ENCODE results near the gene PID1. TPM values are rescaled to one million over a fixed set of nuclear protein-coding genes. Genes with fewer than 3 reads are reported as not detected.

PID1 gene
- total RNA-seq, 1 donor from 2014 or later: 5.3 TPM

DNA sequence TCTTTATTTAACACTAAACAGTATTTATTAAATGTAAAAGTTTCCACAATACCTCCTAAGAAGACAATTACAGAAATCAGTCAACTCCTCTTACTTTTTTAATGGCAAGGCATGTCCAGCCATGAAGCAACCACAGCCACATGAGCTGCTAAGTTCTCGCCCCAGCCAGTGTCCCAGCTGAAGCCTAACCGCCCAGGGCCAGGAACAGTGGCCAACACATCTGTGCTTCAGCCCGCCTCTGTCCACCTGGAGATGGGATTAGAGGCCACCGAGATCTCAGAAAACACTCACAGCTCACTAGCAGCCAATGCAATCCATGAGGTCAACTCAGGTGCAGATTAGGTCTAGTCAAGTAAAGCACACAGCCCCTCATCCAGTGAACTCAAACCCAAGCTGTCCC is 40.2 kb downstream of the PID1 start:
- TF ChIP-seq, protein P1, sequence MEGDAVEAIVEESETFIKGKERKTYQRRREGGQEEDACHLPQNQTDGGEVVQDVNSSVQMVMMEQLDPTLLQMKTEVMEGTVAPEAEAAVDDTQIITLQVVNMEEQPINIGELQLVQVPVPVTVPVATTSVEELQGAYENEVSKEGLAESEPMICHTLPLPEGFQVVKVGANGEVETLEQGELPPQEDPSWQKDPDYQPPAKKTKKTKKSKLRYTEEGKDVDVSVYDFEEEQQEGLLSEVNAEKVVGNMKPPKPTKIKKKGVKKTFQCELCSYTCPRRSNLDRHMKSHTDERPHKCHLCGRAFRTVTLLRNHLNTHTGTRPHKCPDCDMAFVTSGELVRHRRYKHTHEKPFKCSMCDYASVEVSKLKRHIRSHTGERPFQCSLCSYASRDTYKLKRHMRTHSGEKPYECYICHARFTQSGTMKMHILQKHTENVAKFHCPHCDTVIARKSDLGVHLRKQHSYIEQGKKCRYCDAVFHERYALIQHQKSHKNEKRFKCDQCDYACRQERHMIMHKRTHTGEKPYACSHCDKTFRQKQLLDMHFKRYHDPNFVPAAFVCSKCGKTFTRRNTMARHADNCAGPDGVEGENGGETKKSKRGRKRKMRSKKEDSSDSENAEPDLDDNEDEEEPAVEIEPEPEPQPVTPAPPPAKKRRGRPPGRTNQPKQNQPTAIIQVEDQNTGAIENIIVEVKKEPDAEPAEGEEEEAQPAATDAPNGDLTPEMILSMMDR (IDR thresholded peaks at IDR 0.05; ENCODE audit: partially characterized antibody, unreplicated experiment): no peak
- Mint-ChIP-seq H3K27ac (ENCODE audit: unreplicated experiment) (no peak overlapping the region), H3K36me3 (ENCODE audit: unreplicated experiment) (no peaks in the 10 kb centered on the region), H3K9me3 (ENCODE audit: unreplicated experiment) (no peaks in the 10 kb centered on the region), H3K4me3 (ENCODE audit: unreplicated experiment) (no peak overlapping the region), H3K27me3 (ENCODE audit: unreplicated experiment) (no peaks in the 10 kb centered on the region), H3K4me1 (ENCODE audit: low read depth, unreplicated experiment) (no peaks in the 10 kb centered on the region)
- DNase-seq: no peak

DNA sequence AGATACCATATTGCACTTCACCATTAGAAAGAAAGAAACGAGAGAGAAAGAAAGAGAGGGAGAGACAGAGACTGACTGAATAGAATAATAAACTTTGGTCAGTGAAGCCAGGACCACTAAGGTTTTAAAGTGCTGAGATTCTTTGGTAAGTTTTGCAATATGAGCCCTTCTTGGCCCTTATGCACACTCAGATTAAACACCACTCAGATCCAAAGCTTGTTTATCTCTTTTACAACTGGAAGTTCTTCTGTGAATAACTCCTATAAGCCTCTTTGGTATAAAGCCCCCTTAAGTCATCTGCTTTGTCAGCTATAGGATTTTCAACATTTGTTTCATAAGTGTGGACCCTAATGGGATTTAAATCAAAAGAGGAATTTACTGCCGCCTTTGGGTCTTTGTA is 40.8 kb downstream of the PID1 start:
- TF ChIP-seq, protein P1 (IDR thresholded peaks at IDR 0.05; ENCODE audit: partially characterized antibody, unreplicated experiment): no peak
- no peaks in the 10 kb centered on the region for H3K9me3 Mint-ChIP-seq (ENCODE audit: unreplicated experiment)

DNA sequence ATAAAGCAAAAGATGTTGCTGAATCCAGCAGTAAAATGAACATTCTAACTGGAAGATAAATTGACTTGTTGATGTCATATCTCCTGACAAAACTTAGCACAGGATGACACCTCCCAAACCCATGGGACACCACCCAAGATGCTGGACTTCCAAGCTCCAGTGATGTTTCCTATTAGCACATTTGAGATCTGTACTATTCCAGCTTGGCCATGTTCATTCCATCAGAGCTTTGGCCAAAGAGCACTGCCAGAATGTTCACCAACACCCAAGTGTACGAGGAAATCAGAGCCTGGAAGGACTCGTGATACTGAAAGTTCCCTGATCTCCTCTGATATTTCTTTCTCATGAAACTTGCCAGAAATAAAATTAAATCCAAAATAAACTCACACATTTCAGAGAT is 44.7 kb downstream of the PID1 start:
- no peak for DNase-seq
- no peaks in the 10 kb centered on the region for H3K4me1 Mint-ChIP-seq (ENCODE audit: low read depth, unreplicated experiment)
- no peak overlapping the region for H3K4me3 Mint-ChIP-seq (ENCODE audit: unreplicated experiment)
- H3K36me3 Mint-ChIP-seq (ENCODE audit: unreplicated experiment): no peaks in the 10 kb centered on the region
- H3K27me3 Mint-ChIP-seq (ENCODE audit: unreplicated experiment): peaks cover 2% of the 10 kb centered on the region
- TF ChIP-seq, protein P1 (IDR thresholded peaks at IDR 0.05; ENCODE audit: partially characterized antibody, unreplicated experiment): no peak
- no peak overlapping the region for H3K27ac Mint-ChIP-seq (ENCODE audit: unreplicated experiment)
- H3K9me3 Mint-ChIP-seq (ENCODE audit: unreplicated experiment): peaks cover 2% of the 10 kb centered on the region

More for the DNA sequence above, 40.8 kb downstream of the PID1 start:
- Mint-ChIP-seq H3K36me3 (ENCODE audit: unreplicated experiment) (no peaks in the 10 kb centered on the region), H3K27me3 (ENCODE audit: unreplicated experiment) (no peaks in the 10 kb centered on the region), H3K27ac (ENCODE audit: unreplicated experiment) (no peak overlapping the region), H3K4me3 (ENCODE audit: unreplicated experiment) (no peak overlapping the region), H3K4me1 (ENCODE audit: low read depth, unreplicated experiment) (no peaks in the 10 kb centered on the region)
- no peak for DNase-seq

DNA sequence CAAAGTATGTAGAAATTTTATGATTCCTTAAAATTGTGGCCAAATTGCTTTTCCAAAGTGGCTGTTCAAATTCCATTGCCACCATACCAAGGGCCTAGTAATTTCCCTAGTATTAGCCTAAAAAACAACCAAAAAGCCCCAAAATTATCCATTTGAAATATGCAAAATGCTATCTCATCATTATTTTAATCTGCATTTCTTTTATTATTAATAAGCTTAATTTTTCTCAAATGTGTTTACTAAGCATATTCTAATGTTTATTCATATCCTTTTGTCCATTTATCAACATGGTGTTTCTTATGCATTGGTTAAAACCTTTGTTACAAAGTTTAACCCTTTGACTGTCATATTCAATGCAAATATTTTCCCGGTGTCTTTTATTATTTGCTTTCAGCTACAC is 48.0 kb downstream of the PID1 start:
- Mint-ChIP-seq H3K4me1 (ENCODE audit: low read depth, unreplicated experiment) (no peaks in the 10 kb centered on the region), H3K27me3 (ENCODE audit: unreplicated experiment) (peaks cover 2% of the 10 kb centered on the region), H3K4me3 (ENCODE audit: unreplicated experiment) (no peak overlapping the region), H3K9me3 (ENCODE audit: unreplicated experiment) (peaks cover 4% of the 10 kb centered on the region), H3K27ac (ENCODE audit: unreplicated experiment) (no peak overlapping the region), H3K36me3 (ENCODE audit: unreplicated experiment) (no peaks in the 10 kb centered on the region)
- DNase-seq: no peak
- TF ChIP-seq, protein P1 (IDR thresholded peaks at IDR 0.05; ENCODE audit: partially characterized antibody, unreplicated experiment): no peak

DNA sequence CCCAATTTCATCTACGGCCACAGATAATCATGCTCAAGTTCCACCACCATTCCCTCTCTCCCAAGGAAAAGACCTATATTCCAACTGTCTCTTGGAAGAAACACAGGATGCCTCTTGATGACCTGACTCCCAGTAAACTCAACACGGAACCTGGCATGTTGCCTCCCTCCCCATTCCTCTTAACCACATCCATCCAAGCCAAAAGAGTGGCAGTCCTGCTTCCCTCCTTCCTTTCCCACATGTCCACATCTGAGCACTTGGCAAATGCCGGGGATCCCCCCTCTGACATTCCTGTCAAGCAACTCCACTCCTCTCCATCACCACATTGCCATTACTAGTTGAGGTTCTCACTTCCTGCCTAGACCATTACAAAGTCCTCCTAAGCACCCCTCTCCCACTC is 49.4 kb downstream of the PID1 start:
- Mint-ChIP-seq H3K9me3 (ENCODE audit: unreplicated experiment) (peaks cover 4% of the 10 kb centered on the region), H3K4me3 (ENCODE audit: unreplicated experiment) (no peak overlapping the region), H3K36me3 (ENCODE audit: unreplicated experiment) (no peaks in the 10 kb centered on the region), H3K4me1 (ENCODE audit: low read depth, unreplicated experiment) (no peaks in the 10 kb centered on the region), H3K27me3 (ENCODE audit: unreplicated experiment) (peaks cover 2% of the 10 kb centered on the region), H3K27ac (ENCODE audit: unreplicated experiment) (no peak overlapping the region)
- DNase-seq: no peak
- TF ChIP-seq, protein P1 (IDR thresholded peaks at IDR 0.05; ENCODE audit: partially characterized antibody, unreplicated experiment): no peak
